BJ (cell line): ENCODE results near the gene GPRC5A. TPM values are rescaled to one million over a fixed set of nuclear protein-coding genes. Genes with fewer than 3 reads are reported as not detected.
A peak's percentile ranks its signal among the peaks of the same experiment; 100 is the strongest.
"Not testable (repeated sequence)": the region's sequence is repeated elsewhere in the genome, so short reads cannot be mapped to it uniquely, and the experiment has no call there.

ENCODE experiments used
- CTCF ChIA-PET: fragments of 350-600 bp; formaldehyde crosslinking; extraction: SDS; loops from one replicate; lab custom pipeline; 2021; ENCODE audit warnings: antibody characterized with exemption, inconsistent platforms; lab: Yijun Ruan, JAX
- POLR2A ChIA-PET: fragments of 300-600 bp; sonication (Branson Sonifier 250); formaldehyde crosslinking; extraction: SDS; loops from one replicate; lab custom pipeline; 2021; ENCODE audit warnings: antibody characterized with exemption; lab: Charles Lee
- DNase-seq: peaks from one replicate; pipeline ENCODE4 v3.0.0-alpha.2; 2011; ENCODE audit warnings: low read depth
- H3K27me3 ChIP-seq: 2 replicates; pipeline ENCODE4 v1.6.0; 2011; ENCODE audit warnings: low read length; ENCODE audit not compliant: control insufficient read depth, insufficient read depth
- H3K36me3 ChIP-seq: 2 replicates; pipeline ENCODE4 v1.5.1; 2011; ENCODE audit warnings: low read length; ENCODE audit not compliant: control insufficient read depth, insufficient read depth
- H3K4me3 ChIP-seq: 2 replicates; pipeline ENCODE4 v1.5.1; 2011; ENCODE audit warnings: low read depth, mild to moderate bottlenecking, control low read depth, low read length
- CTCF ChIP-seq: IDR thresholded peaks from 2 replicates; pipeline ENCODE4 v1.5.1; 2011; ENCODE audit warnings: low read depth, mild to moderate bottlenecking, control low read depth, inconsistent platforms, low read length, moderate library complexity; ENCODE audit not compliant: insufficient read depth
- polyA minus RNA-seq: library from RNA; depleted of rRNA, polyadenylated mRNA; stranded (reverse); fragments of >200 nt; gene quantifications from 2 replicates; pipeline ENCODE4 v1.2.3, GENCODE V29; 2011; rRNA and poly(A)+ RNA removed
- polyA plus RNA-seq: library from polyadenylated mRNA; depleted of rRNA; stranded (reverse); fragments of >200 nt; gene quantifications from 2 replicates; pipeline ENCODE4 v1.2.3, GENCODE V29; 2011; rRNA removed

The GPRC5A gene
- polyA plus RNA-seq (230 and 241 TPM in 2 replicates), polyA minus RNA-seq (268 and 369 TPM in 2 replicates)

GRCh38 chr12:12891080-12891880, at the start of gene GPRC5A:
GPRC5A (plus strand) TSS chr12:12891562; CDS start chr12:12908250, 16,688 bp downstream.
- CTCF ChIA-PET, result interaction anchor here (0.9 to 3.9 kb wide), 13 partner anchors 8 to 341 kb away, joined by 3 to 41 read pairs (median 4); no protein-coding TSS in a partner anchor
- DNase-seq, result peak; percentile 96
- Histone ChIP-seq H3K4me3 (peak within 1 kb of the TSS; percentile 66), H3K27me3 (no peaks in the 10 kb centered on the region), H3K36me3 (no peaks in the 10 kb centered on the region)
- TF ChIP-seq CTCF, result peak; percentile 47
- POLR2A ChIA-PET, result interaction anchor here (0.5 to 1.3 kb wide), 7 partner anchors 10 to 93 kb away, joined by 3 to 23 read pairs (median 5); no protein-coding TSS in a partner anchor

- H3K36me3 ChIP-seq, result peaks cover 2% of the 10 kb centered on the region
- POLR2A ChIA-PET, result no interaction called here
- no peak overlapping the region for H3K4me3 ChIP-seq
- no peaks in the 10 kb centered on the region for H3K27me3 ChIP-seq
- CTCF ChIA-PET, result no interaction called here
- TF ChIP-seq CTCF, result no peak
- no peak for DNase-seq
Measured at GRCh38 chr12:12845794-12846243, 45.5 kb upstream of the GPRC5A start.

- POLR2A ChIA-PET, H3K4me3 ChIP-seq, DNase-seq, H3K36me3 ChIP-seq, H3K27me3 ChIP-seq: not testable (repeated sequence)
- CTCF ChIA-PET, result interaction anchor here (1.2 kb wide), 1 partner anchor 44 kb away, joined by 3 read pairs; the partner anchor contains the start of gene GPRC5A
Measured at GRCh38 chr12:12846780-12847179, 44.6 kb upstream of the GPRC5A start.

- TF ChIP-seq CTCF, result no peak
- H3K27me3 ChIP-seq, result no peaks in the 10 kb centered on the region
- no peak overlapping the region for H3K4me3 ChIP-seq
- no peaks in the 10 kb centered on the region; the same call in 1 of the 2 replicates for H3K36me3 ChIP-seq
- DNase-seq, result no peak
- POLR2A ChIA-PET, result no interaction called here
- CTCF ChIA-PET, result no interaction called here
Measured at GRCh38 chr12:12853435-12853834, 37.9 kb upstream of the GPRC5A start.

- no peak for DNase-seq
- POLR2A ChIA-PET, result no interaction called here
- H3K36me3 ChIP-seq, result peaks cover 3% of the 10 kb centered on the region
Measured at GRCh38 chr12:12859690-12860089, 31.7 kb upstream of the GPRC5A start.

More at GRCh38 chr12:12859690-12860089, 31.7 kb upstream of the GPRC5A start:
- Histone ChIP-seq H3K4me3 (no peak overlapping the region), H3K27me3 (no peaks in the 10 kb centered on the region)
- CTCF ChIA-PET, result no interaction called here
- TF ChIP-seq CTCF, result no peak
